K562 (cell line): ENCODE data around the gene ACBD3. TPM values are rescaled to one million over a fixed set of nuclear protein-coding genes. Genes with fewer than 3 reads are reported as not detected.

Source experiments
- ATF7 ChIP-seq: fragments of 450-650 bp; IDR thresholded peaks from 2 replicates; pipeline ENCODE4 v1.7.1; 2014; ENCODE audit warnings: mild to moderate bottlenecking, moderate library complexity
- BHLHE40 ChIP-seq: IDR thresholded peaks from 2 replicates; pipeline ENCODE4 v1.6.1; 2011; ENCODE audit warnings: low read length, improper control_type of control experiment
- BMI1 ChIP-seq: fragments of 150-350 bp; IDR thresholded peaks from 2 replicates; pipeline ENCODE4 v1.6.1; 2014; ENCODE audit warnings: low read length
- CREM ChIP-seq: IDR thresholded peaks from 2 replicates; pipeline ENCODE4 v1.6.1; 2014; ENCODE audit warnings: antibody characterized with exemption, low read depth
- CTBP1 ChIP-seq: fragments of 450-650 bp; IDR thresholded peaks from 2 replicates; pipeline ENCODE4 v1.6.1; 2016; ENCODE audit warnings: borderline replicate concordance
- DPF2 ChIP-seq: fragments of 450-650 bp; IDR thresholded peaks from 2 replicates; pipeline ENCODE4 v1.6.1; 2016
- ETV5 ChIP-seq: sonication (generic); formaldehyde crosslinking; IDR thresholded peaks from 2 replicates; pipeline ENCODE4 v1.4.0; 2020; ENCODE audit warnings: low read depth, mild to moderate bottlenecking, missing genetic modification reagents
- GABPA ChIP-seq: fragments of 200-800 bp; sonication (Bioruptor generic); conservative IDR thresholded peaks from 2 replicates; pipeline ENCODE4 v1.6.1; 2016; ENCODE audit warnings: low read depth, missing genetic modification characterization, missing compliant biosample characterization
- GTF2E2 ChIP-seq: fragments of 200-800 bp; sonication (Bioruptor generic); IDR thresholded peaks from 2 replicates; pipeline ENCODE4 v1.6.1; 2016; ENCODE audit warnings: missing genetic modification characterization, missing compliant biosample characterization
- HEY1 ChIP-seq: fragments of 250-450 bp; sonication (Bioruptor Pico); IDR thresholded peaks from 2 replicates; pipeline ENCODE4 v1.5.0; 2020; ENCODE audit warnings: mild to moderate bottlenecking, moderate library complexity, borderline replicate concordance
- HIVEP1 ChIP-seq: fragments of 250-450 bp; sonication (Bioruptor Pico); IDR thresholded peaks from 2 replicates; pipeline ENCODE4 v1.4.0; 2020; ENCODE audit warnings: mild to moderate bottlenecking
- KAT7 ChIP-seq: sonication (generic); formaldehyde crosslinking; IDR thresholded peaks from 2 replicates; pipeline ENCODE4 v1.8.0; 2022; ENCODE audit warnings: missing genetic modification reagents, mild to moderate bottlenecking, borderline replicate concordance
- MTF1 ChIP-seq: fragments of 250-450 bp; sonication (Bioruptor Pico); IDR thresholded peaks from 2 replicates; pipeline ENCODE4 v1.9.0; 2021; ENCODE audit warnings: moderate library complexity, mild to moderate bottlenecking, inconsistent platforms, borderline replicate concordance
- NFIX ChIP-seq: fragments of 250-450 bp; sonication (Bioruptor Pico); IDR thresholded peaks from 2 replicates; pipeline ENCODE4 v1.4.0; 2020; ENCODE audit warnings: low read depth, mild to moderate bottlenecking, moderate library complexity
- NONO ChIP-seq, 2 experiments: fragments of 200-400 bp in 1 of 2; fragments of 450-650 bp in 1 of 2; formaldehyde crosslinking in 1 of 2; IDR thresholded peaks; 2 replicates each; pipeline ENCODE4 v1.6.1; 2017; ENCODE audit warnings: low read depth in 2 of 2, mild to moderate bottlenecking in 2 of 2, moderate library complexity in 2 of 2, low read length in 1 of 2
- POLR2H ChIP-seq: IDR thresholded peaks from 2 replicates; pipeline ENCODE4 v1.6.1; 2016; ENCODE audit warnings: missing genetic modification characterization, low read depth, mild to moderate bottlenecking, control low read depth, missing compliant biosample characterization, moderate library complexity
- SOX6 ChIP-seq: fragments of 450-650 bp; IDR thresholded peaks from 2 replicates; pipeline ENCODE4 v1.6.1; 2014; ENCODE audit warnings: mild to moderate bottlenecking
- STAG1 ChIP-seq: sonication (generic); formaldehyde crosslinking; IDR thresholded peaks from 2 replicates; pipeline ENCODE4 v1.5.0; 2020; ENCODE audit warnings: missing genetic modification reagents, borderline replicate concordance
- TEAD4 ChIP-seq, 2 experiments: sonication (generic) in 1 of 2; formaldehyde crosslinking in 1 of 2; IDR thresholded peaks; 2 replicates each; pipeline versions ENCODE4 v1.6.1 to v1.8.0; 2012 to 2022; ENCODE audit warnings: borderline replicate concordance in 1 of 2, inconsistent platforms in 1 of 2, low read length in 1 of 2, mild to moderate bottlenecking in 1 of 2, missing genetic modification reagents in 1 of 2
- TGIF2 ChIP-seq: sonication (generic); formaldehyde crosslinking; IDR thresholded peaks from 2 replicates; pipeline ENCODE4 v1.8.1; 2022; ENCODE audit warnings: mild to moderate bottlenecking, missing genetic modification reagents, moderate library complexity
- THRAP3 ChIP-seq: fragments of 450-650 bp; IDR thresholded peaks from 2 replicates; pipeline ENCODE4 v1.6.1; 2016; ENCODE audit warnings: mild to moderate bottlenecking, inconsistent platforms, borderline replicate concordance
- ZFP36 ChIP-seq: fragments of 150-350 bp; IDR thresholded peaks from 2 replicates; pipeline ENCODE4 v1.6.1; 2018; ENCODE audit warnings: low read length, low read depth; ENCODE audit not compliant: partially characterized antibody
- ZNF282 ChIP-seq: sonication (generic); formaldehyde crosslinking; IDR thresholded peaks from 2 replicates; pipeline ENCODE4 v1.8.1; 2023; ENCODE audit warnings: missing genetic modification reagents
- ZNF445 ChIP-seq: fragments of 250-450 bp; sonication (Bioruptor Pico); IDR thresholded peaks from 2 replicates; pipeline ENCODE4 v1.4.0; 2020; ENCODE audit warnings: low read depth, mild to moderate bottlenecking, moderate library complexity
- polyA plus RNA-seq, 8 experiments: library from polyadenylated mRNA; depleted of rRNA in 4 of 8; stranded (reverse) in 5 of 8; unstranded in 3 of 8; fragments of >200 nt; fragmentation: Nextera tagmentation in 2 of 8; fragmentation: Illumina TruSeq in 1 of 8; extraction: Ambion mirVana in 2 of 8; extraction: Trizol in 1 of 8; gene quantifications; 2 replicates each; pipeline versions ENCODE4 v1.2.1 to v1.2.3, GENCODE V29; 2011 to 2014; ENCODE audit warnings: inconsistent platforms in 1 of 8, missing spikeins in 1 of 8
- total RNA-seq, 7 experiments: library from RNA; depleted of rRNA in 6 of 7; stranded (reverse); fragments of >200 nt in 6 of 7; fragmentation: Illumina TruSeq in 2 of 7; extraction: Trizol in 2 of 7; gene quantifications; 2 replicates each; pipeline versions ENCODE4 v1.2.1 to v1.2.3, GENCODE V29; 2011 to 2021; ENCODE audit warnings: low replicate concordance in 1 of 7
- TF ChIP-seq, protein P1 (sequence below), 2 experiments: IDR thresholded peaks; 2 replicates each; pipeline ENCODE4 v1.6.1; 2012; ENCODE audit warnings: improper control_type of control experiment in 2 of 2, low read depth in 2 of 2, low read length in 2 of 2, borderline replicate concordance in 1 of 2
- TF ChIP-seq, protein P2 (sequence below): sonication (generic); formaldehyde crosslinking; IDR thresholded peaks from 2 replicates; pipeline ENCODE4 v1.9.0; 2022; ENCODE audit warnings: mild to moderate bottlenecking, missing genetic modification reagents
- TF ChIP-seq, protein P3 (sequence below): fragments of 450-650 bp; IDR thresholded peaks from 2 replicates; pipeline ENCODE4 v1.6.1; 2014; ENCODE audit warnings: low read depth, mild to moderate bottlenecking, moderate library complexity, borderline replicate concordance

The ACBD3 gene
- total and polyA plus RNA-seq, 9 of the 15 experiments (the other 6 are each of a cell fraction or from before 2014, with no cell fraction given) = 11.1 to 36.7 (median 26.9) TPM

DNA sequence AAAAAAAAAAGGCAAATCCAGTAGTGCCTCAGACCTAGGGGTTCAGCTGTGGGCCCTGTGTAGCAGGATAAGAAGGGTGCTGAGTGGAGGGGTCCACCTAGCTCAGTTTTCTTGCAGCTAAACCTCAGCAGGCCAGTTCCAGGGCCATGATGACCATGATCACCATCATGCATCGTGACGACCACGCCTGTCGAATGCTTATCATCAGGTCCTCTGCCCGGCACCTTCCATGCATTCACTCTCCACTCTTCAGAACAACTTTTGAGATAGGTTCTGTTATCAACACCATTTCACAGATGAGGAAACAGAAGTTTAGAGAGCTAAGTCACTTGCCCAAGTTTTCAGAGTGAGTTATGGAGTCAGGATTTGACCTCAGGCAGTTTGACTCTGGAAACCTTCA, 54.9 kb downstream of the ACBD3 start (continued):
- TF ChIP-seq HIVEP1 (no peak), GTF2E2 (tag) (no peak), STAG1 (CRISPR knock-in tag) (no peak), CTBP1 (peak; percentile 76; the same call in 1 of the 2 replicates), ATF7 (0 out of 2 replicates have a peak, but pooled peaks have one; percentile 31), KAT7 (CRISPR knock-in tag) (no peak), ZNF282 (no peak), BMI1 (no peak), ZNF445 (CRISPR knock-in tag) (no peak), ETV5 (CRISPR knock-in tag) (no peak), DPF2 (peak; percentile 48; the same call in 1 of the 2 replicates), ZFP36 (no peak), SOX6 (0 out of 2 replicates have a peak, but pooled peaks have one; percentile 32), HEY1 (CRISPR knock-in tag) (no peak), TEAD4 (IDR thresholded peaks at IDR 0.05; ENCODE audit: low read length) (peak; percentile 53; the same call in 1 of the 2 replicates), TEAD4 (CRISPR knock-in tag; IDR thresholded peaks at IDR 0.05; ENCODE audit: borderline replicate concordance) (no peak), NFIX (no peak), CREM (peak; percentile 31; the same call in 1 of the 2 replicates), NONO (IDR thresholded peaks at IDR 0.05; ENCODE audit: low read depth in 2 of 2, low read length in 1 of 2) (no peak), POLR2H (tag) (no peak), BHLHE40 (0 out of 2 replicates have a peak, but pooled peaks have one; percentile 42), GABPA (tag) (no peak), TGIF2 (CRISPR knock-in tag) (no peak), MTF1 (no peak), THRAP3 (no peak)
- TF ChIP-seq, protein P1, sequence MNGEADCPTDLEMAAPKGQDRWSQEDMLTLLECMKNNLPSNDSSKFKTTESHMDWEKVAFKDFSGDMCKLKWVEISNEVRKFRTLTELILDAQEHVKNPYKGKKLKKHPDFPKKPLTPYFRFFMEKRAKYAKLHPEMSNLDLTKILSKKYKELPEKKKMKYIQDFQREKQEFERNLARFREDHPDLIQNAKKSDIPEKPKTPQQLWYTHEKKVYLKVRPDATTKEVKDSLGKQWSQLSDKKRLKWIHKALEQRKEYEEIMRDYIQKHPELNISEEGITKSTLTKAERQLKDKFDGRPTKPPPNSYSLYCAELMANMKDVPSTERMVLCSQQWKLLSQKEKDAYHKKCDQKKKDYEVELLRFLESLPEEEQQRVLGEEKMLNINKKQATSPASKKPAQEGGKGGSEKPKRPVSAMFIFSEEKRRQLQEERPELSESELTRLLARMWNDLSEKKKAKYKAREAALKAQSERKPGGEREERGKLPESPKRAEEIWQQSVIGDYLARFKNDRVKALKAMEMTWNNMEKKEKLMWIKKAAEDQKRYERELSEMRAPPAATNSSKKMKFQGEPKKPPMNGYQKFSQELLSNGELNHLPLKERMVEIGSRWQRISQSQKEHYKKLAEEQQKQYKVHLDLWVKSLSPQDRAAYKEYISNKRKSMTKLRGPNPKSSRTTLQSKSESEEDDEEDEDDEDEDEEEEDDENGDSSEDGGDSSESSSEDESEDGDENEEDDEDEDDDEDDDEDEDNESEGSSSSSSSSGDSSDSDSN (IDR thresholded peaks at IDR 0.05; ENCODE audit: borderline replicate concordance in 1 of 2, low read depth in 2 of 2, low read length in 2 of 2) = no peak
- TF ChIP-seq, protein P2, sequence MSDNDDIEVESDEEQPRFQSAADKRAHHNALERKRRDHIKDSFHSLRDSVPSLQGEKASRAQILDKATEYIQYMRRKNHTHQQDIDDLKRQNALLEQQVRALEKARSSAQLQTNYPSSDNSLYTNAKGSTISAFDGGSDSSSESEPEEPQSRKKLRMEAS (CRISPR knock-in tag) = 0 out of 2 replicates have a peak, but pooled peaks have one; percentile 25
- TF ChIP-seq, protein P3, sequence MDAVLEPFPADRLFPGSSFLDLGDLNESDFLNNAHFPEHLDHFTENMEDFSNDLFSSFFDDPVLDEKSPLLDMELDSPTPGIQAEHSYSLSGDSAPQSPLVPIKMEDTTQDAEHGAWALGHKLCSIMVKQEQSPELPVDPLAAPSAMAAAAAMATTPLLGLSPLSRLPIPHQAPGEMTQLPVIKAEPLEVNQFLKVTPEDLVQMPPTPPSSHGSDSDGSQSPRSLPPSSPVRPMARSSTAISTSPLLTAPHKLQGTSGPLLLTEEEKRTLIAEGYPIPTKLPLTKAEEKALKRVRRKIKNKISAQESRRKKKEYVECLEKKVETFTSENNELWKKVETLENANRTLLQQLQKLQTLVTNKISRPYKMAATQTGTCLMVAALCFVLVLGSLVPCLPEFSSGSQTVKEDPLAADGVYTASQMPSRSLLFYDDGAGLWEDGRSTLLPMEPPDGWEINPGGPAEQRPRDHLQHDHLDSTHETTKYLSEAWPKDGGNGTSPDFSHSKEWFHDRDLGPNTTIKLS = 0 out of 2 replicates have a peak, but pooled peaks have one; percentile 18
